ENCODE data around the gene MOB3A. TPM values are rescaled to one million over a fixed set of nuclear protein-coding genes. Genes with fewer than 3 reads are reported as not detected.

Gene MOB3A
- total and polyA plus RNA-seq, 2 of the 8 experiments (the other 6 are each of a cell fraction or from before 2014, with no cell fraction given) = 9.2 to 9.6 TPM

- TF ChIP-seq RBBP5 (IDR thresholded peaks at IDR 0.05; ENCODE audit: borderline replicate concordance, low read depth, low read length) (no peak), ATF3 (IDR thresholded peaks at IDR 0.05; ENCODE audit: insufficient read depth, low read depth, low read length) (no peak), EP300 (IDR thresholded peaks at IDR 0.05; ENCODE audit: borderline replicate concordance in 1 of 2, low read depth in 2 of 2, low read length in 2 of 2) (no peak), TBP (IDR thresholded peaks at IDR 0.05; ENCODE audit: low read depth, low read length) (no peak), HDAC6 (IDR thresholded peaks at IDR 0.05; ENCODE audit: low read depth, low read length) (no peak), SP2 (IDR thresholded peaks at IDR 0.05; ENCODE audit: low read length) (no peak), CTBP2 (IDR thresholded peaks at IDR 0.05; ENCODE audit: borderline replicate concordance, insufficient read depth, insufficient read length, low read length) (no peak), SP4 (IDR thresholded peaks at IDR 0.05; ENCODE audit: low read length) (no peak)
Measured at GRCh38 chr19:2070986-2071673, 25.0 kb downstream of the MOB3A start (continued).

All from H1 (cell line).